Panc1 (cell line): ENCODE data around the gene DEAF1.
"Not testable (repeated sequence)": the region's sequence is repeated elsewhere in the genome, so short reads cannot be mapped to it uniquely, and the experiment has no call there.

Experiments
- POLR2AphosphoS5 ChIP-seq: IDR thresholded peaks from 2 replicates; pipeline ENCODE4 v1.6.1; 2012; ENCODE audit warnings: mild to moderate bottlenecking, low read depth, low read length, moderate library complexity
- REST ChIP-seq, 2 experiments: IDR thresholded peaks; 2 replicates each; pipeline ENCODE4 v1.6.1; 2011 to 2012; ENCODE audit warnings: low read depth in 2 of 2, control low read depth in 1 of 2, low read length in 1 of 2, mild to moderate bottlenecking in 1 of 2, moderate library complexity in 1 of 2; ENCODE audit not compliant: insufficient read depth in 1 of 2
- TF ChIP-seq, protein P1 (sequence below): fragments of 450-650 bp; IDR thresholded peaks from 2 replicates; pipeline ENCODE4 v1.5.1; 2017; ENCODE audit warnings: mild to moderate bottlenecking

GRCh38 chr11:737899-738298 lies 42.9 kb upstream of the DEAF1 start:
- TF ChIP-seq, protein P1, sequence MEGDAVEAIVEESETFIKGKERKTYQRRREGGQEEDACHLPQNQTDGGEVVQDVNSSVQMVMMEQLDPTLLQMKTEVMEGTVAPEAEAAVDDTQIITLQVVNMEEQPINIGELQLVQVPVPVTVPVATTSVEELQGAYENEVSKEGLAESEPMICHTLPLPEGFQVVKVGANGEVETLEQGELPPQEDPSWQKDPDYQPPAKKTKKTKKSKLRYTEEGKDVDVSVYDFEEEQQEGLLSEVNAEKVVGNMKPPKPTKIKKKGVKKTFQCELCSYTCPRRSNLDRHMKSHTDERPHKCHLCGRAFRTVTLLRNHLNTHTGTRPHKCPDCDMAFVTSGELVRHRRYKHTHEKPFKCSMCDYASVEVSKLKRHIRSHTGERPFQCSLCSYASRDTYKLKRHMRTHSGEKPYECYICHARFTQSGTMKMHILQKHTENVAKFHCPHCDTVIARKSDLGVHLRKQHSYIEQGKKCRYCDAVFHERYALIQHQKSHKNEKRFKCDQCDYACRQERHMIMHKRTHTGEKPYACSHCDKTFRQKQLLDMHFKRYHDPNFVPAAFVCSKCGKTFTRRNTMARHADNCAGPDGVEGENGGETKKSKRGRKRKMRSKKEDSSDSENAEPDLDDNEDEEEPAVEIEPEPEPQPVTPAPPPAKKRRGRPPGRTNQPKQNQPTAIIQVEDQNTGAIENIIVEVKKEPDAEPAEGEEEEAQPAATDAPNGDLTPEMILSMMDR: not testable (repeated sequence)
- TF ChIP-seq REST (IDR thresholded peaks at IDR 0.05; ENCODE audit: insufficient read depth in 1 of 2, low read depth in 2 of 2, low read length in 1 of 2); POLR2AphosphoS5: not testable (repeated sequence)
